GM18499 (cell line): ENCODE results near the gene WIZ.

Experiments used
- ATAC-seq: cut with Tn5 transposase; IDR thresholded peaks from one replicate; pipeline ENCODE4 v1.9.1; 2021; ENCODE audit warnings: moderate number of reproducible peaks; ENCODE audit not compliant: insufficient read depth, unreplicated experiment

Gene WIZ

DNA sequence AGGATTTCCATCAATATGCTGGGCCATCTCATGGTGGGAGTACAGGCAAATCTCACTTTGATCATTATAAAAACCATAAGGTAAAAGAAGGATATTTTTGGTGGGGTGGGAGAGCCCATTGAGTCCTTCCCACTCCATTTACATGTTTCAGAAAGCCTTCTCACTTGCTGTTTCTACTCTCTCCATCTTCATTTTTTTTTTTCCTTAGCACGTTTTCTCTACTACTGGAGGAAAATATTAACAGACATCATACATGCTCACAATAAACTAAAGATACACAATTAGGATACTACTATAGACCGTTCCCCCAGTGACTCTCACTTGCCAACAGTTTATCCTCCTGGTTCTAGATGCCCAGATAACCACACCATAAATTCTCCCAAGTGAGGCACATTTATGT, 68.3 kb downstream of the WIZ start:
- ATAC-seq, result no peak

DNA sequence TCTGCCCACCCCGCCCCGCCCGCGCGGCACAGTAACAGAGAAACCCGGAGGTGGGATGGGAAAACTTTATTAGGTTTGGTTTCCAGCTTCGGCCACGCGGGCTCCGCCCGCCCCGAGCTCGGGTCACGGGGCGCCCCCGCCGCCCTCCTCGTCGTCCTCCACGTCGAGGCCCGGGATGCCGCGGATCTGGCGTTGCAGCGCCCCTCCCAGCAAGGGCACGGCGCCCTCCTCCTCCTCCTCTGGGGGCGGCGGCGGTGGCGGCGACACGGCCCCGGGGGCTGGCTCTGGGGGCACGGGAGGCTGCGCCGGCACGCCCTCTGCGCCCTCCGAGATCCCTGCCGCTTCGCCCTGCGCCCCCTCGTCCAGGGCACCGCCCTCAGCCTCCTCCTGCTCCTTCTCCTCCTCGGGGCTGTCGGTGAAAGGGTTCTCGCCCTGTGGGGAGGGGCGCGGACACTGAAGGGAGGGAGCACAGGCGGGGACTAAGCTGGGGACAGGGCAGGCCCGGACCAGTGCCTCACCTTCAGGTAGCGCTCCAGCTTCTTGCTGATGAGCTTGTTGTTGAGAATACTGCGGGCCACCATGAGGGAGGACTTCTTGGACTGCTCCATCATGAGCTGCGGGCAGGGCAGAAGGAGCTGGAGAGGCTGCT, 69.6 kb downstream of the WIZ start:
- ATAC-seq, result peak; percentile 7

DNA sequence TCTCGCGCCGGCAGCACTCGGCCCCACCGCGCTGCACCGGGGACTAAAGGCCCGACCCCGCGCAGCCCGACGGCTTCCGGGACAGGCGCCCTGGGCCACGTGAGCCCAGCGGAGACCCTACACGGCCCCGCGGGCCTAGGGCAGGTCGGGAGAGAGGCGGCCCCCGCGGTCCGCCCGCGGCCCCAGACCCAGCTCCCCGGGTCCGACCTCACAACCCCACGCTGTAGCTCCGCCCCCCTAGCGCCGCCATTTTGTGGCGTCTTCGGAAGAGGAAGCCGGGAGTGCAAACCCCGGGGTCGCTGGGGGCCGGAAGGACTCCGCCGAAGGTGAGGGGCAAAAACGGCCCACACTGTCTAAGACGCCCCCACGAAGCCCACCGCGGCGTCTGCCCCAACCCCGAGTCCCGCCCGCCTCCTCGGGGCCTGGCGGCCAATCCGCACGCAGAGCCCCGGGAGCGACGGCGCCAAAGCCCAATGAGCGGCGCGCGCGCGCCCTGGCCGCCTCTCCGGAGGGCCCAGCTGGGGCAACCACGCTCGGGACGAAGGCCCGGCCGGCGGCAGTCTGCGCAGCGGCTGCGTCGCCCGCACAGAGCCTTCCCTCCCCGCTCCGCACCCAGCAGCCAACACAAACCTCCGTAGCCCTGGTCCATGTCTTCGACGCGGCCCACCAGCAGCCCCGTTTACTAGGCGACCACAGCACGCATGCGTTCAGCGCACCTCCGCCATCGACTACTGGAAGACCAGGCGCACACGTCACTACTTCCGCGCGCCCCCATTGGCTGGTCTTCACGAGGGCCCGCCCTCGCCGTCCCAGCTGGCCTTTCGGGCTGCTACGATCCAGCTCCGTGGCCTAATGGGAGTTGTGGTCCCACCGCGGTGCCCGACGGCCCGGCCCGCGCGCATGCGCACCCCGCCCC, 70.4 kb downstream of the WIZ start, which contains the start of gene AKAP8:
AKAP8 (minus strand) TSS at position 705 of the 916 bp plus-strand sequence; CDS start at position 649, 56 bp downstream.
- peak; percentile 57 for ATAC-seq

DNA sequence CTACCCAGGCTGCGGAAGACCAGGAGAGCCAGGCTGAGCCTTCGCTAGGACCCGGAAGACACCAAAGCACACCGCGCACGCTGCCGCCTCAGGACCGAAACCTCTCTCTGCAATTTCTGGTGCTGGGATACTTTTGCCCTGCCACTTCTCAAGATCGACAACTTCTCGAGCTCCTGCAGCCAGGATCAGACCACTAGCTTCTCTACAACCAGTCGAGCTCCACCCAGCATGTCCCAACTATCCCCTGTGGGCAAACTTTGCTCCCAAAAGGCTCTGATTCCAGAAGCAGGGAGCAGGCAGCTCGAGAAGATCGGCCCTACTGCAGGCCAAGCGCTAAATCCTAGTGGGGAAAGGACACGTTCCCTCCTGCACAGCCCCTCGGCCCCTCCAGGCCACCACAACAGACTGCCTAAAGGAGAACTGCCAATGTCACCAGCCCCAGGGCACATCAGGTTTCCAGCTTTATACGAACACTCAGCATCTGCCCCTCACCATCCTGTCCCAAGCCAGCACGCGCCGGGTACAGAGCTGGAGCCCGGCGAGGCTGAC, 71.1 kb downstream of the WIZ start:
- no peak for ATAC-seq

DNA sequence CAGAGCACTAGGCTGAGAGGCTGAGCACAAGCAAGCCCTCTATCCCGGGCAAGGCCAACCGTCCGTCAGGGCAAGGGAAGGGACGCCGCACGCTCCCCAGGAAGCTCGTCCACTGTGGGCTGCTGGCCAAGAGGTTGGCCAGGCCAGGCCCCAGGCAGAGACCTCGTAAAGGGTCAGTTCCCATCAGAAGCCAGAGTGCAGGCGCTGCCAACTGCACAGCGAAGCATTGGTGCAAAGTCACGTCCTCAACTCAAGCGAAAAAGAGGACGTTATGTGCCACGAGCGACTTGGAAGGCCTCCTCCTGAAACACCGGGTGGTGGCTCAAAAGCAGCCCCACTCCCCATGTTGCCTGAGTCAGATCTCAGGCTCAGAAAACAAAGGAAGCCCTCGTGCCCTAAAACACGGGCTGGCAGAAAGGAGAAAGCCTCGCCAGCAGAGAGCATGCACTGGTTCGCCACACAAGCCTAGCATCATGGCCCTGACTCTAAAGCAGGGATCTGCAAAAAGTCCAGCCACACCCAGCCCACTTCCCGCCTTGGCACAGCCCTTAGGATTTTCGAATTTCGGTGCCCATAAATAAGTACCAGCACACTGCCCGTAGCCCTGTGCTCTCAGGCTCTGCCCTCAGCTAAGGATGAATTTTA, 74.8 kb downstream of the WIZ start:
- ATAC-seq, result no peak

DNA sequence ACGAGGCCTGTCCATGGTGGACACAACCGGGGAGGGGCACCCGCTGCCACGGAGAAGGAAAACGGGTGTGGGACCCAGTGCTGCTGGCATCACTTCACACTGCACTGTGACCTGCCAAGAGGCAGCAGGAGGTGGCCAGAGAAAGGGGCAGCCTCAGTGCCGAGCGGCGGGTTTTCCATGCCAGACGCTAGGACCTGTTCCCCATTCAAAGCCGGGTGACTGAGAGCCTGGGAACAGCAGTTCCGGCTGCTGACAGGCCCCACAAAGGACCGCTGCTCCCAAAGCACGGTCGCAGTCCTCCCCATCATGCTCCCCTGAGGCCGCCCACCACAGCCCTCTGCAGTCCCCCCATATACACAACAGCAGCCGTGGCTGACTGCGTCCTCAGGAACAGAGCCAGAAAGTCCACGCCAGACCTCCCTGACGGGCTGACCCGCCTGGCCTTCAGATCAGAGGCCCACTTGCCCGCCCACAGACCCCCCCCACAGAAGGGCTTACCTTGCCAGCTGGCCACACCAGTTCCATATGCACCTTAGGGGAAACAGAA, 75.6 kb downstream of the WIZ start:
- no peak for ATAC-seq

DNA sequence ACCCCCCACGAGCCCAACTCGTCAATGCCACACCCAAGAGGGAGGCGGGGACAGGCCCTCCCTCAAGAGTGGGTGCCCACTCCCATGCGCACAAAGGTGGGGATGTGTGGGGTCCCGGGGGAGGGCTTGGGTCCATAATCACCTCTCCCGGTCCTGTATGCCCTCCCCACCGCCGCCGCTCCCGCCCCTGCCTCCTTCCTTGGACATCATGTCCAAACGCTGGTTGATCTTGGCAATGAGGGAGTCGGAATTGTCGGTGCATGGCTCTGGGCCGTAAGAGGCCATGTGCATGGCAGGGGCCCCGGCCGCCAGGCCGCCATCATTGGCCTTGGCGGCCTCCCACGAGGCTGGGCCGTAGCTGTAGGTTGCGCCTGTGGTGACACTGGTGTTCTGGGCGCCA, 76.1 kb downstream of the WIZ start:
- ATAC-seq, result no peak

DNA sequence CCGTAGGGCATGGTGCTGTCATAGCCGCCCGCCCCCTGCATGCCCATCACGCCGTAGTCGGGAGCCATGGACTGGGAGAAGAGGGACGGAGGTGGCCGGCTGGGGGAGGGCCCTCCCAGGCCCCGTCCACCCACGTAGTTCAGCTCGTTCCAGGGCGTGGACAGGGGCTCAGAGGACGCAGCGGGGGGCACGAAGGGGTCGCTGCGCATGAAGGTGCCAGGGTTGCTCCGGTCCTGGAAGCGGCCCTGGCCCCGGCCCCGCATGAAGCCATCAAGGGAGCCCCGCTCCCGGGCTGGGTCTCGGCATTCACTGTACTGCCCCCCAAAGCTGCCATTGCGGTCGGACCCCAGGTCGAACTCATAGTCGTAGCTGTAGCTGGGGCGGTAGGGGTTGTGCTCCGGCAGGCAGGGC, 76.9 kb downstream of the WIZ start:
- no peak for ATAC-seq

DNA sequence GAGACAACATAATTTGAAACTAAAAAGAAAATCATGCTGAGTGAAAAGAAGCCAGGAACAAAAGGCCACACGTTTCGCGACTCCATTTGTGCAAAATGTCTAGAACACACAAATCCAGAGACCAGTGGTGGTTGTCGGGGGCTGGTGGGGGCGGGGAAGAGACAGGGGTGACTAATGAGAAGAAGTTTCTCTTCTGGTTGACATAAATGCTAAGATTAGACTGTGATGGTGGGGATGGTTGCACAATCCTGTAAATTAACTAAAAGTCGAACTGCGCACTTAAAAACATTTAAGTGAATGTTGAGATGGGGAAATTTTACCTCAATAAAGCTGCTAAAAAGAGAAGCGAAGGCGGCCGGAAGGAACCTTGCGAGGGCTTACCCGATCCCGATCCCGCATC, 77.3 kb downstream of the WIZ start:
- ATAC-seq, result no peak

DNA sequence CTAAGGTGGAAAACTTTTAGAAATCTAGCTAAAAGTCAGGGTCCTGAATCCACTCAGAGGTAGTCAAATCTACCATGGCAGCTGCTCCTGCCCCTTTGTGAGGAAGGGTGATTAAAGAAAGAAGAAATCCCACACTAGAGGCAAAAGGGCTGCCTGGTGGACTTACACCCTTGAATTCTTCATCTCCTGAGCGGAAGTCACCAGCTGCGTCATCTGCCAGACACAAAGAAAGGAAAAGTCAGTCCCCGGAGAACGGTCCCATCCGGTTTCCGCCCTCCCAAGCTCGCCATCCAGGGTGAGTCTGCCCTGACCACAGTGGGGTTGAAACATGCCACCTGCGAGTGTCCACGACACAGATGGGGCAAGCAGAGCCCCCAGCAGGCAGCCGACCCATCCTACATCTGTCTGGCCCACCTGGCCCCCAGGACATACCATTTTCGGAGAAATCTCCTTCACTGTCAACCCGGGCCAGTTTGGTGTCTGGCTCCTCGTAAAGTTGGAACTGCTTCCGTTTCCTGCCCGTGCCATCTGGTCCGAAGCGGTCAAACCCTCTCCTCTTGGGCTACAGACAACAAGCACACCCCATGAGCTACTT, 77.9 kb downstream of the WIZ start:
- no peak for ATAC-seq

DNA sequence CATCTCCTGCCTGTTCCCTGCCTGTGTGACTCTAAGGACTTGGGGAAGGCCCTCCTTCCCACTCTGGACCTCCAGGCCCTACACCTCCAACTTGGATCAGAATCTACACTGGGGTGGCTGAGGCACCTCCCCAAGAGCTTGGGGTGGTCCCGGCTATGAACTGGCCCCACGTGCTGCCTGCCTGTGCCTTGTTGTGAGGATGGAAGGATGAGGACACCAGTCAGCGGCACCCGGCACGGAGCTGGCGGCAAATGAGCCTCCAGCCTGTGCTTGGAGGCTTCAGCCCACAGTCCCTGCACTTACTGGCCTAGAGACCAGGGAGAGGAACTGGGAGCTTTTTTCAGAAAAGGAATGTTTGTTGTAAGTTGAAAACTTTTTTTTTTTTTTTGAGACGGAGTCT, 78.6 kb downstream of the WIZ start:
- no peak for ATAC-seq
